ENCODE data around the gene KRTAP5-5. TPM values are rescaled to one million over a fixed set of nuclear protein-coding genes. Genes with fewer than 3 reads are reported as not detected.

KRTAP5-5 gene
- total and polyA plus RNA-seq, 2 of the 8 experiments (the other 6 are each of a cell fraction or from before 2014, with no cell fraction given), result 0.09 TPM; not detected in 1

- TF ChIP-seq, protein P1, sequence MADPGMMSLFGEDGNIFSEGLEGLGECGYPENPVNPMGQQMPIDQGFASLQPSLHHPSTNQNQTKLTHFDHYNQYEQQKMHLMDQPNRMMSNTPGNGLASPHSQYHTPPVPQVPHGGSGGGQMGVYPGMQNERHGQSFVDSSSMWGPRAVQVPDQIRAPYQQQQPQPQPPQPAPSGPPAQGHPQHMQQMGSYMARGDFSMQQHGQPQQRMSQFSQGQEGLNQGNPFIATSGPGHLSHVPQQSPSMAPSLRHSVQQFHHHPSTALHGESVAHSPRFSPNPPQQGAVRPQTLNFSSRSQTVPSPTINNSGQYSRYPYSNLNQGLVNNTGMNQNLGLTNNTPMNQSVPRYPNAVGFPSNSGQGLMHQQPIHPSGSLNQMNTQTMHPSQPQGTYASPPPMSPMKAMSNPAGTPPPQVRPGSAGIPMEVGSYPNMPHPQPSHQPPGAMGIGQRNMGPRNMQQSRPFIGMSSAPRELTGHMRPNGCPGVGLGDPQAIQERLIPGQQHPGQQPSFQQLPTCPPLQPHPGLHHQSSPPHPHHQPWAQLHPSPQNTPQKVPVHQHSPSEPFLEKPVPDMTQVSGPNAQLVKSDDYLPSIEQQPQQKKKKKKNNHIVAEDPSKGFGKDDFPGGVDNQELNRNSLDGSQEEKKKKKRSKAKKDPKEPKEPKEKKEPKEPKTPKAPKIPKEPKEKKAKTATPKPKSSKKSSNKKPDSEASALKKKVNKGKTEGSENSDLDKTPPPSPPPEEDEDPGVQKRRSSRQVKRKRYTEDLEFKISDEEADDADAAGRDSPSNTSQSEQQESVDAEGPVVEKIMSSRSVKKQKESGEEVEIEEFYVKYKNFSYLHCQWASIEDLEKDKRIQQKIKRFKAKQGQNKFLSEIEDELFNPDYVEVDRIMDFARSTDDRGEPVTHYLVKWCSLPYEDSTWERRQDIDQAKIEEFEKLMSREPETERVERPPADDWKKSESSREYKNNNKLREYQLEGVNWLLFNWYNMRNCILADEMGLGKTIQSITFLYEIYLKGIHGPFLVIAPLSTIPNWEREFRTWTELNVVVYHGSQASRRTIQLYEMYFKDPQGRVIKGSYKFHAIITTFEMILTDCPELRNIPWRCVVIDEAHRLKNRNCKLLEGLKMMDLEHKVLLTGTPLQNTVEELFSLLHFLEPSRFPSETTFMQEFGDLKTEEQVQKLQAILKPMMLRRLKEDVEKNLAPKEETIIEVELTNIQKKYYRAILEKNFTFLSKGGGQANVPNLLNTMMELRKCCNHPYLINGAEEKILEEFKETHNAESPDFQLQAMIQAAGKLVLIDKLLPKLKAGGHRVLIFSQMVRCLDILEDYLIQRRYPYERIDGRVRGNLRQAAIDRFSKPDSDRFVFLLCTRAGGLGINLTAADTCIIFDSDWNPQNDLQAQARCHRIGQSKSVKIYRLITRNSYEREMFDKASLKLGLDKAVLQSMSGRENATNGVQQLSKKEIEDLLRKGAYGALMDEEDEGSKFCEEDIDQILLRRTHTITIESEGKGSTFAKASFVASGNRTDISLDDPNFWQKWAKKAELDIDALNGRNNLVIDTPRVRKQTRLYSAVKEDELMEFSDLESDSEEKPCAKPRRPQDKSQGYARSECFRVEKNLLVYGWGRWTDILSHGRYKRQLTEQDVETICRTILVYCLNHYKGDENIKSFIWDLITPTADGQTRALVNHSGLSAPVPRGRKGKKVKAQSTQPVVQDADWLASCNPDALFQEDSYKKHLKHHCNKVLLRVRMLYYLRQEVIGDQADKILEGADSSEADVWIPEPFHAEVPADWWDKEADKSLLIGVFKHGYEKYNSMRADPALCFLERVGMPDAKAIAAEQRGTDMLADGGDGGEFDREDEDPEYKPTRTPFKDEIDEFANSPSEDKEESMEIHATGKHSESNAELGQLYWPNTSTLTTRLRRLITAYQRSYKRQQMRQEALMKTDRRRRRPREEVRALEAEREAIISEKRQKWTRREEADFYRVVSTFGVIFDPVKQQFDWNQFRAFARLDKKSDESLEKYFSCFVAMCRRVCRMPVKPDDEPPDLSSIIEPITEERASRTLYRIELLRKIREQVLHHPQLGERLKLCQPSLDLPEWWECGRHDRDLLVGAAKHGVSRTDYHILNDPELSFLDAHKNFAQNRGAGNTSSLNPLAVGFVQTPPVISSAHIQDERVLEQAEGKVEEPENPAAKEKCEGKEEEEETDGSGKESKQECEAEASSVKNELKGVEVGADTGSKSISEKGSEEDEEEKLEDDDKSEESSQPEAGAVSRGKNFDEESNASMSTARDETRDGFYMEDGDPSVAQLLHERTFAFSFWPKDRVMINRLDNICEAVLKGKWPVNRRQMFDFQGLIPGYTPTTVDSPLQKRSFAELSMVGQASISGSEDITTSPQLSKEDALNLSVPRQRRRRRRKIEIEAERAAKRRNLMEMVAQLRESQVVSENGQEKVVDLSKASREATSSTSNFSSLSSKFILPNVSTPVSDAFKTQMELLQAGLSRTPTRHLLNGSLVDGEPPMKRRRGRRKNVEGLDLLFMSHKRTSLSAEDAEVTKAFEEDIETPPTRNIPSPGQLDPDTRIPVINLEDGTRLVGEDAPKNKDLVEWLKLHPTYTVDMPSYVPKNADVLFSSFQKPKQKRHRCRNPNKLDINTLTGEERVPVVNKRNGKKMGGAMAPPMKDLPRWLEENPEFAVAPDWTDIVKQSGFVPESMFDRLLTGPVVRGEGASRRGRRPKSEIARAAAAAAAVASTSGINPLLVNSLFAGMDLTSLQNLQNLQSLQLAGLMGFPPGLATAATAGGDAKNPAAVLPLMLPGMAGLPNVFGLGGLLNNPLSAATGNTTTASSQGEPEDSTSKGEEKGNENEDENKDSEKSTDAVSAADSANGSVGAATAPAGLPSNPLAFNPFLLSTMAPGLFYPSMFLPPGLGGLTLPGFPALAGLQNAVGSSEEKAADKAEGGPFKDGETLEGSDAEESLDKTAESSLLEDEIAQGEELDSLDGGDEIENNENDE (IDR thresholded peaks at IDR 0.05; ENCODE audit: insufficient replicate concordance, low read length), result no peak
- TF ChIP-seq CREB1 (IDR thresholded peaks at IDR 0.05), result no peak
- TF ChIP-seq SP4 (IDR thresholded peaks at IDR 0.05; ENCODE audit: low read length), result no peak
- TF ChIP-seq, protein P2, sequence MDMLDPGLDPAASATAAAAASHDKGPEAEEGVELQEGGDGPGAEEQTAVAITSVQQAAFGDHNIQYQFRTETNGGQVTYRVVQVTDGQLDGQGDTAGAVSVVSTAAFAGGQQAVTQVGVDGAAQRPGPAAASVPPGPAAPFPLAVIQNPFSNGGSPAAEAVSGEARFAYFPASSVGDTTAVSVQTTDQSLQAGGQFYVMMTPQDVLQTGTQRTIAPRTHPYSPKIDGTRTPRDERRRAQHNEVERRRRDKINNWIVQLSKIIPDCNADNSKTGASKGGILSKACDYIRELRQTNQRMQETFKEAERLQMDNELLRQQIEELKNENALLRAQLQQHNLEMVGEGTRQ (IDR thresholded peaks at IDR 0.05; ENCODE audit: low read length), result no peak
- TF ChIP-seq JUN (IDR thresholded peaks at IDR 0.05; ENCODE audit: low read depth, low read length), result no peak
- no peak for TF ChIP-seq KDM4A (IDR thresholded peaks at IDR 0.05; ENCODE audit: low read depth, low read length, severe bottlenecking)
- TF ChIP-seq HDAC6 (IDR thresholded peaks at IDR 0.05; ENCODE audit: low read depth, low read length), result no peak
- no peak for TF ChIP-seq CHD2 (IDR thresholded peaks at IDR 0.05; ENCODE audit: low read length)
- no peak for TF ChIP-seq GABPA (IDR thresholded peaks at IDR 0.05; ENCODE audit: borderline replicate concordance, insufficient read depth, low read length)
- TF ChIP-seq HDAC2 (IDR thresholded peaks at IDR 0.05; ENCODE audit: borderline replicate concordance in 1 of 2, low read depth in 2 of 2, low read length in 2 of 2), result no peak
Observed at GRCh38 chr11:1631066-1631568, 1.5 kb downstream of the KRTAP5-5 start (continued).
